HepG2 (cell line): ENCODE data around the gene OR52A1. TPM values are rescaled to one million over a fixed set of nuclear protein-coding genes. Genes with fewer than 3 reads are reported as not detected.

Experiments used
- ATAC-seq: fragments of 200-7000 bp; cut with Tn5 transposase; 3 replicates; pipeline ENCODE4 v1.9.1; 2020; ENCODE audit warnings: mild to moderate bottlenecking, moderate library complexity
- BruUV-seq: library from RNA; stranded (reverse); fragments of 400-500 nt; replicated peaks from 2 replicates; lab custom pipeline; 2021; lab: Mats Ljungman, UMichigan
- CTCF ChIA-PET: fragments of 300-600 bp; formaldehyde crosslinking; extraction: SDS; loops from one replicate; lab custom pipeline; 2021; ENCODE audit warnings: low total read pairs, inconsistent platforms, low intra/inter-chr PET ratio; lab: Yijun Ruan, JAX
- POLR2A ChIA-PET: fragments of 350-600 bp; sonication (Branson Sonifier 250); formaldehyde crosslinking; loops from one replicate; lab custom pipeline; 2020; ENCODE audit warnings: antibody characterized with exemption, inconsistent platforms; lab: Yijun Ruan, JAX
- DNase-seq: peaks from one replicate; pipeline ENCODE4 v3.0.0-alpha.2; 2015; ENCODE audit warnings: low spot score
- FAIRE-seq: peaks from 3 replicates; lab custom pipeline; 2011; peaks lifted over from hg19 to GRCh38; lab: Jason Lieb, UNC
- H2AFZ ChIP-seq: one replicate; pipeline ENCODE4 v1.6.1; 2011; ENCODE audit warnings: low read length, inconsistent platforms
- H3K27ac ChIP-seq: fragments of 300-600 bp; 3 replicates; pipeline ENCODE4 v1.8.0; 2011; ENCODE audit warnings: mixed run types, mild to moderate bottlenecking, mixed read lengths, low read length, inconsistent platforms; ENCODE audit not compliant: insufficient read depth; ENCODE audit errors: extremely low read length
- H3K27me3 ChIP-seq, 2 experiments: fragments of 200-600 bp in 1 of 2; 2 replicates in 1 of 2; 3 replicates in 1 of 2; pipeline versions ENCODE4 v1.6.0 to v1.8.0; 2011; ENCODE audit warnings: low read length in 2 of 2, mild to moderate bottlenecking in 2 of 2, moderate library complexity in 2 of 2, inconsistent platforms in 1 of 2; ENCODE audit not compliant: insufficient read depth in 2 of 2, control insufficient read depth in 1 of 2
- H3K36me3 ChIP-seq, 2 experiments: fragments of 200-600 bp in 1 of 2; replicated peaks in 1 of 2; 2 replicates in 1 of 2; 3 replicates in 1 of 2; pipeline versions ENCODE4 v1.5.1 to v1.8.0; 2011; ENCODE audit warnings: low read length in 2 of 2, inconsistent platforms in 1 of 2; ENCODE audit not compliant: insufficient read depth in 2 of 2, control insufficient read depth in 1 of 2
- H3K4me1 ChIP-seq: 2 replicates; pipeline ENCODE4 v1.5.1; 2012; ENCODE audit warnings: low read length, inconsistent platforms; ENCODE audit not compliant: insufficient read depth
- H3K4me2 ChIP-seq: 2 replicates; pipeline ENCODE4 v1.6.0; 2011; ENCODE audit warnings: low read depth, low read length, inconsistent platforms
- H3K4me3 ChIP-seq, 3 experiments: fragments of 200-600 bp in 1 of 3; sonication (generic), shearing (Covaris generic) in 1 of 3; replicated peaks in 1 of 3; 2 replicates each; pipeline ENCODE4 v1.5.1; 2011 to 2016; ENCODE audit warnings: low read length in 3 of 3, inconsistent platforms in 2 of 3, low read depth in 2 of 3, mild to moderate bottlenecking in 2 of 3, control low read depth in 1 of 3, mixed read lengths in 1 of 3; ENCODE audit not compliant: insufficient read depth in 1 of 3
- H3K79me2 ChIP-seq: one replicate; pipeline ENCODE4 v1.6.1; 2011; ENCODE audit warnings: low read length, inconsistent platforms; ENCODE audit not compliant: insufficient read depth
- H3K9ac ChIP-seq: 2 replicates; pipeline ENCODE4 v1.6.0; 2011; ENCODE audit warnings: mild to moderate bottlenecking, low read depth, low read length, inconsistent platforms; ENCODE audit not compliant: insufficient read depth
- H3K9me3 ChIP-seq: 2 replicates; pipeline ENCODE4 v1.5.1; 2012; ENCODE audit warnings: mild to moderate bottlenecking, low read length
- H4K20me1 ChIP-seq: 2 replicates; pipeline ENCODE4 v1.6.0; 2011; ENCODE audit warnings: inconsistent platforms, mild to moderate bottlenecking, low read length, moderate library complexity; ENCODE audit not compliant: insufficient read depth
- HNRNPLL ChIP-seq: fragments of 200-400 bp; formaldehyde crosslinking; IDR thresholded peaks from 2 replicates; pipeline ENCODE4 v1.6.1; 2017; ENCODE audit warnings: mild to moderate bottlenecking, low read depth, low read length; ENCODE audit not compliant: poor library complexity, severe bottlenecking
- KDM5A ChIP-seq: fragments of 200-600 bp; sonication (generic); IDR thresholded peaks from 2 replicates; pipeline ENCODE4 v1.7.0; 2018; ENCODE audit warnings: antibody characterized with exemption, mild to moderate bottlenecking, low read length, borderline replicate concordance
- MAFF ChIP-seq: IDR thresholded peaks from 2 replicates; pipeline ENCODE4 v1.6.1; 2011; ENCODE audit warnings: low read depth, low read length, improper control_type of control experiment
- SP2 ChIP-seq: sonication (generic); formaldehyde crosslinking; IDR thresholded peaks from 2 replicates; pipeline ENCODE4 v1.5.1; 2020; ENCODE audit warnings: mild to moderate bottlenecking, missing genetic modification reagents
- STAG1 ChIP-seq: sonication (generic); formaldehyde crosslinking; IDR thresholded peaks from 2 replicates; pipeline ENCODE4 v1.4.0; 2020; ENCODE audit warnings: missing genetic modification reagents
- TBL1XR1 ChIP-seq: fragments of 150-350 bp; IDR thresholded peaks from 2 replicates; pipeline ENCODE4 v1.6.1; 2014; ENCODE audit warnings: borderline replicate concordance, low read length; ENCODE audit not compliant: partially characterized antibody
- ZBTB49 ChIP-seq: sonication (generic); formaldehyde crosslinking; IDR thresholded peaks from 2 replicates; pipeline ENCODE4 v1.4.0; 2020; ENCODE audit warnings: missing genetic modification reagents, borderline replicate concordance
- ZNF263 ChIP-seq: sonication (generic); formaldehyde crosslinking; IDR thresholded peaks from 2 replicates; pipeline ENCODE4 v1.4.0; 2020; ENCODE audit warnings: missing genetic modification reagents
- ZNF318 ChIP-seq: sonication (generic); formaldehyde crosslinking; IDR thresholded peaks from 2 replicates; pipeline ENCODE4 v1.4.0; 2020; ENCODE audit warnings: mild to moderate bottlenecking, missing genetic modification reagents
- ZNF496 ChIP-seq: sonication (generic); formaldehyde crosslinking; IDR thresholded peaks from 2 replicates; pipeline ENCODE4 v1.8.1; 2023; ENCODE audit warnings: mild to moderate bottlenecking, moderate library complexity, missing genetic modification reagents; ENCODE audit not compliant: insufficient replicate concordance
- ZNF577 ChIP-seq: sonication (generic); formaldehyde crosslinking; IDR thresholded peaks from 2 replicates; pipeline ENCODE4 v1.4.0; 2020; ENCODE audit warnings: mild to moderate bottlenecking, low read depth, missing genetic modification reagents, borderline replicate concordance
- ZNF766 ChIP-seq: sonication (generic); formaldehyde crosslinking; IDR thresholded peaks from 2 replicates; pipeline ENCODE4 v1.5.0; 2020; ENCODE audit warnings: missing genetic modification reagents, borderline replicate concordance
- WGBS: methylation state at CpG from one replicate; pipeline ENCODE4 v1.1.6; 2017; ENCODE audit warnings: low lambda C conversion rate; 5-methylcytosine and 5-hydroxymethylcytosine counted together
- in situ Hi-C: cut with HindIII; loops from 2 replicates; pipeline ENCODE4 v1.10.0; 2017; ENCODE audit warnings: low pct_unique_long_range_greater_than_20kb; ENCODE audit not compliant: extremely low pct_ligation_motif_present
- intact Hi-C: fragments of 100-400 bp; cut with micrococcal nuclease; formaldehyde crosslinking; loops from one replicate; pipeline ENCODE4 v1.10.0; 2022; ENCODE audit not compliant: unreplicated experiment
- polyA plus RNA-seq, 8 experiments: library from polyadenylated mRNA; depleted of rRNA in 3 of 8; stranded (reverse) in 7 of 8; unstranded in 1 of 8; fragments of >200 nt; fragmentation: Illumina TruSeq in 4 of 8; extraction: Trizol in 4 of 8; gene quantifications; 2 replicates each; pipeline versions ENCODE4 v1.2.1 to v1.2.3, GENCODE V29; 2011 to 2016; ENCODE audit warnings: low read depth in 4 of 8, missing spikeins in 1 of 8, mixed read lengths in 1 of 8; ENCODE audit not compliant: insufficient read depth in 1 of 8
- total RNA-seq, 5 experiments: library from RNA; depleted of rRNA; stranded (reverse); fragments of >200 nt; fragmentation: Illumina TruSeq; extraction: Trizol; gene quantifications; 2 replicates each; pipeline ENCODE4 v1.2.3, GENCODE V29; 2016; ENCODE audit warnings: low read depth in 1 of 5
- TF ChIP-seq, protein P1 (sequence below): sonication (generic); formaldehyde crosslinking; IDR thresholded peaks from 2 replicates; pipeline ENCODE4 v1.4.0; 2020; ENCODE audit warnings: missing genetic modification reagents, borderline replicate concordance

The OR52A1 gene
- total and polyA plus RNA-seq, 2 of the 13 experiments (the other 11 are each of a cell fraction or from before 2014, with no cell fraction given), result not detected

GRCh38 chr11:5174934-5175333 is 20.4 kb upstream of the OR52A1 start:
- Histone ChIP-seq H3K79me2 (no peaks in the 10 kb centered on the region), H3K4me2 (no peak overlapping the region), H3K36me3 (no peaks in the 10 kb centered on the region), H2AFZ (no peak overlapping the region), H4K20me1 (no peaks in the 10 kb centered on the region), H3K27me3 (peaks cover 0 to 7% of the 10 kb centered on the region in 2 experiments; a peak in 3 of 5 replicates), H3K9ac (no peak overlapping the region), H3K4me1 (no peaks in the 10 kb centered on the region), H3K4me3 (no peak overlapping the region), H3K9me3 (no peaks in the 10 kb centered on the region), H3K27ac (no peak overlapping the region)
- in situ Hi-C loops, result no loop called here
- CTCF ChIA-PET, result no interaction called here
- POLR2A ChIA-PET, result no interaction called here
- WGBS, result 29% methylated on average over 7 of the region's 7 CpGs
- no peak for ATAC-seq
- no peak for DNase-seq
- BruUV-seq, result no TSS peak
- intact Hi-C loops, result no loop called here
- FAIRE-seq, result no peak
- TF ChIP-seq ZNF263 (CRISPR knock-in tag), result no peak
- TF ChIP-seq HNRNPLL, result no peak
- no peak for TF ChIP-seq ZNF496 (CRISPR knock-in tag)
- no peak for TF ChIP-seq KDM5A
- TF ChIP-seq TBL1XR1, result no peak
- TF ChIP-seq SP2 (CRISPR knock-in tag), result no peak
- no peak for TF ChIP-seq ZNF577 (CRISPR knock-in tag)
- TF ChIP-seq STAG1 (CRISPR knock-in tag), result no peak
- no peak for TF ChIP-seq ZNF318
- TF ChIP-seq, protein P1, sequence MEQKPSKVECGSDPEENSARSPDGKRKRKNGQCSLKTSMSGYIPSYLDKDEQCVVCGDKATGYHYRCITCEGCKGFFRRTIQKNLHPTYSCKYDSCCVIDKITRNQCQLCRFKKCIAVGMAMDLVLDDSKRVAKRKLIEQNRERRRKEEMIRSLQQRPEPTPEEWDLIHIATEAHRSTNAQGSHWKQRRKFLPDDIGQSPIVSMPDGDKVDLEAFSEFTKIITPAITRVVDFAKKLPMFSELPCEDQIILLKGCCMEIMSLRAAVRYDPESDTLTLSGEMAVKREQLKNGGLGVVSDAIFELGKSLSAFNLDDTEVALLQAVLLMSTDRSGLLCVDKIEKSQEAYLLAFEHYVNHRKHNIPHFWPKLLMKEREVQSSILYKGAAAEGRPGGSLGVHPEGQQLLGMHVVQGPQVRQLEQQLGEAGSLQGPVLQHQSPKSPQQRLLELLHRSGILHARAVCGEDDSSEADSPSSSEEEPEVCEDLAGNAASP, result no peak
- TF ChIP-seq ZBTB49 (CRISPR knock-in tag), result no peak
- no peak for TF ChIP-seq MAFF
- no peak for TF ChIP-seq ZNF766 (CRISPR knock-in tag)
